Measurements from ENCODE around the gene CELSR1. TPM values are rescaled to one million over a fixed set of nuclear protein-coding genes. Genes with fewer than 3 reads are reported as not detected.

The CELSR1 gene
- total and polyA plus RNA-seq, 12 donors = 0.11 to 4.3 (median 1.9) TPM

DNA sequence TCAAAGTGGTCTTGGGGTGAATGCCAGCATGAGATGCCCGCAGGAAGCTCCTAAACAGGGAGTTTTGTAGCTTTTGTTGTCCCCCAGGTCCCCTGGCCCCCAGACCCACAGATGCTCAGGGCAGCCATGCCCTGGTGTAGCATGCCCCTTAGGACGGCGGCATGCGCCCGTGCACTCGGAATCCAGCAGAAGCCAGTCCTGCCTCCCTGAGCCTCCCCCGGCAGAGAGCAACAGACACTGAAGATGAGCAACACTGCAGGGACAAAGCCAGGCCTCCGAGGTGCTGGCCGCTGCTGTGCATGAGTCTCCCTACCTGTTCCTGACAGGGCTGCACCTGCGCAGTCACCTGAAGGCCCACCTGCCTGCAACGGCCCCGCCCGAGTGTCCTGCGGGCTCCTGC lies 142.8 kb downstream of the CELSR1 start:
- 89 to 100% (median 93%) methylated on average over 1 to 14 of the region's 14 CpGs for WGBS, 4 donors
- H3K27me3 ChIP-seq = no peaks in the 10 kb centered on the region
- H3K27ac ChIP-seq = no peak overlapping the region
- DNase-seq = no peak
- H3K4me3 ChIP-seq = no peak overlapping the region
- intact Hi-C loops (cut with DNase I) = no loop called here
- no peaks in the 10 kb centered on the region for H3K36me3 ChIP-seq (replicated peaks in 1 of 2)
- H3K4me1 ChIP-seq (replicated peaks in 1 of 2) = no peaks in the 10 kb centered on the region
- no peaks in the 10 kb centered on the region for H3K9me3 ChIP-seq (replicated peaks in 1 of 3)
- TF ChIP-seq POLR2A (IDR thresholded peaks at IDR 0.05) = no peak

DNA sequence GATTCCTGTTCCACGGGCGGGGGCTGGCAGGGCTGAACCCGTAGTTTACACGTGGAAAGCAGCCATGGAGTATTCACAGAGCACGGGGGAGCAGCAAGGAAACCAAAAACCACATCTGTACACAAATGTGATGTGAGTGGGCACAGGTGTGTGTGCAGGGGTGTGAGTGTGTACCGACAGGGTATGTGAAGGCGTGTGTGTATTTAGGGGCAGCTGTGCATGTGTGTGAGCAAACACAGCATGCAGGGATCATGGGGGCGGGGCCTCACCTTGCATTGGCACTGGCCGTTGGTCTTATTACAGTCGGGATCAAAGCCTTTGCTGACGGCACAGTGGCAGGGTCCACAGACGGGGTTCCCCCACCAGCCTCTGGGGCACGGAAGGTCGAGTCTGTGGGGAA lies 143.5 kb downstream of the CELSR1 start:
- H3K36me3 ChIP-seq (replicated peaks in 1 of 2) = no peaks in the 10 kb centered on the region
- H3K9me3 ChIP-seq (replicated peaks in 1 of 3) = no peaks in the 10 kb centered on the region
- no peak overlapping the region for H3K4me3 ChIP-seq
- no peak for DNase-seq
- 70 to 82% (median 77%) methylated on average over 14 of the region's 14 CpGs for WGBS, 4 donors
- H3K4me1 ChIP-seq (replicated peaks in 1 of 2) = no peaks in the 10 kb centered on the region
- no peaks in the 10 kb centered on the region for H3K27me3 ChIP-seq
- TF ChIP-seq POLR2A (IDR thresholded peaks at IDR 0.05) = no peak
- TF ChIP-seq, protein P1, sequence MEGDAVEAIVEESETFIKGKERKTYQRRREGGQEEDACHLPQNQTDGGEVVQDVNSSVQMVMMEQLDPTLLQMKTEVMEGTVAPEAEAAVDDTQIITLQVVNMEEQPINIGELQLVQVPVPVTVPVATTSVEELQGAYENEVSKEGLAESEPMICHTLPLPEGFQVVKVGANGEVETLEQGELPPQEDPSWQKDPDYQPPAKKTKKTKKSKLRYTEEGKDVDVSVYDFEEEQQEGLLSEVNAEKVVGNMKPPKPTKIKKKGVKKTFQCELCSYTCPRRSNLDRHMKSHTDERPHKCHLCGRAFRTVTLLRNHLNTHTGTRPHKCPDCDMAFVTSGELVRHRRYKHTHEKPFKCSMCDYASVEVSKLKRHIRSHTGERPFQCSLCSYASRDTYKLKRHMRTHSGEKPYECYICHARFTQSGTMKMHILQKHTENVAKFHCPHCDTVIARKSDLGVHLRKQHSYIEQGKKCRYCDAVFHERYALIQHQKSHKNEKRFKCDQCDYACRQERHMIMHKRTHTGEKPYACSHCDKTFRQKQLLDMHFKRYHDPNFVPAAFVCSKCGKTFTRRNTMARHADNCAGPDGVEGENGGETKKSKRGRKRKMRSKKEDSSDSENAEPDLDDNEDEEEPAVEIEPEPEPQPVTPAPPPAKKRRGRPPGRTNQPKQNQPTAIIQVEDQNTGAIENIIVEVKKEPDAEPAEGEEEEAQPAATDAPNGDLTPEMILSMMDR (IDR thresholded peaks at IDR 0.05) = no peak
- intact Hi-C loops (cut with DNase I) = no loop called here
- no peak overlapping the region for H3K27ac ChIP-seq

DNA sequence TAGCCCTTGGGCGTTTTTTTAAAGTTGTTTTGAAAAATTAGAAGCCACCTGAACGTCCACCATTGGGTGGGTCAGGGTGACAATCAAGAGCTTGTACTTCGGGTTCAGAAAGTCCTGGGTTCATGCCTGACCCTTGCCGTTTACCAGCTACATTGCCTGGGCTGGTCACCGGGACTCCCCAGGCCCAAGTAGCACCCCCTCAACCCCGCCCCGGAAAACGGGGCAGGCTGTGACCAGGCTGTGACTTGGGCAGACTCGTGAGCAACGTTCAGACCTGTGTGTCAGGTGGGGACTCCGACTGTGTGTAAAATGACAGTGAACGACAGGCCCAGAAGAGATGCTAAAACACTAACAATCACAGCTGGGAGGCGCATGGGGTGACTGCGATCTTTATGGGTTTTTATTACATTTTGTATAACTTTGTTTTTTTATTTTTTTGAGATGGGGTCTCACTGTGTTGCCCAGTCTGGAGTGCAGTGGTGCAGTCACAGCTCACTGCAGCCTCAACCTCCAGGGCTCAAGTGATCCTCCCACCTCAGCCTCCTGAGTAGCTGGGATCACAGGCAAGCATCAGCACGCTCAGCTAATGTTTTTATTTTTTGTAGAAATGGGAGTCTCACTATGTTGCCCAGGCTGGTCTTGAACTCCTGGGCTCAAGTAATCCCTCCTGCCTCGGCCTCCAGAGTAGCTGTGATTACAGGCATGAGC lies 145.1 kb downstream of the CELSR1 start:
- Histone ChIP-seq H3K9me3 (replicated peaks in 1 of 3) (no peaks in the 10 kb centered on the region), H3K36me3 (replicated peaks in 1 of 2) (no peaks in the 10 kb centered on the region), H3K4me3 (no peak overlapping the region), H3K27ac (no peak overlapping the region), H3K27me3 (no peaks in the 10 kb centered on the region), H3K4me1 (replicated peaks in 1 of 2) (no peaks in the 10 kb centered on the region)
- TF ChIP-seq, protein P1 (IDR thresholded peaks at IDR 0.05) = no peak
- no peak for TF ChIP-seq POLR2A (IDR thresholded peaks at IDR 0.05)
- intact Hi-C loops (cut with DNase I) = no loop called here
- no peak for DNase-seq
- 76 to 86% (median 82%) methylated on average over 11 to 16 of the region's 16 CpGs for WGBS, 4 donors

- no peak for DNase-seq
- no peaks in the 10 kb centered on the region for H3K36me3 ChIP-seq (replicated peaks in 1 of 2)
- H3K4me3 ChIP-seq = no peak overlapping the region
- H3K9me3 ChIP-seq (replicated peaks in 1 of 3) = no peaks in the 10 kb centered on the region
- intact Hi-C loops (cut with DNase I) = no loop called here
- H3K27me3 ChIP-seq = no peaks in the 10 kb centered on the region
- WGBS, 4 donors = 86 to 89% (median 87%) methylated on average over 20 to 36 of the region's 36 CpGs
- H3K27ac ChIP-seq = no peak overlapping the region
- no peaks in the 10 kb centered on the region for H3K4me1 ChIP-seq (replicated peaks in 1 of 2)
- TF ChIP-seq, protein P1 (IDR thresholded peaks at IDR 0.05) = no peak
- no peak for TF ChIP-seq POLR2A (IDR thresholded peaks at IDR 0.05)
Observed at GRCh38 chr22:46391486-46392136, 145.8 kb downstream of the CELSR1 start.

All from adrenal gland (tissue), 12 donors.